ENCODE data around the gene HES6. TPM values are rescaled to one million over a fixed set of nuclear protein-coding genes. Genes with fewer than 3 reads are reported as not detected.

The HES6 gene
- total and polyA plus RNA-seq, 8 donors = 2.9 to 8.8 (median 4.7) TPM

GRCh38 chr2:238237431-238238135 is 2.3 kb downstream of the HES6 start:
- peaks cover 10 to 61% of the 10 kb centered on the region in 2 donors for H3K27me3 ChIP-seq
- H3K4me1 ChIP-seq = peaks cover 2 to 31% of the 10 kb centered on the region in 2 donors
- no peak overlapping the region for H3K4me3 ChIP-seq
- intact Hi-C loops (cut with DNase I) = no loop called here
- no peak for DNase-seq
- H3K27ac ChIP-seq = no peak overlapping the region
- H3K9me3 ChIP-seq = no peaks in the 10 kb centered on the region
- ATAC-seq = no peak
- TF ChIP-seq CTCF (IDR thresholded peaks at IDR 0.05) = no peak
- H3K36me3 ChIP-seq = no peaks in the 10 kb centered on the region

GRCh38 chr2:238236571-238236970 is 3.3 kb downstream of the HES6 start:
- peaks cover 10 to 59% of the 10 kb centered on the region in 2 donors for H3K27me3 ChIP-seq
- intact Hi-C loops (cut with DNase I) = no loop called here
- H3K4me3 ChIP-seq = no peak overlapping the region
- no peaks in the 10 kb centered on the region for H3K36me3 ChIP-seq
- no peak for TF ChIP-seq CTCF (IDR thresholded peaks at IDR 0.05)
- H3K4me1 ChIP-seq = peaks cover 2 to 33% of the 10 kb centered on the region in 2 donors
- no peak overlapping the region for H3K27ac ChIP-seq
- no peaks in the 10 kb centered on the region for H3K9me3 ChIP-seq
- ATAC-seq (no peak), DNase-seq (no peak)

- ATAC-seq = no peak
- no peak for DNase-seq
- H3K4me1 ChIP-seq = peaks cover 2 to 35% of the 10 kb centered on the region in 2 donors
- TF ChIP-seq CTCF (IDR thresholded peaks at IDR 0.05) = no peak
- H3K27me3 ChIP-seq = peaks cover 10 to 52% of the 10 kb centered on the region in 2 donors
- no peaks in the 10 kb centered on the region for H3K9me3 ChIP-seq
- H3K36me3 ChIP-seq = no peaks in the 10 kb centered on the region
- no peak overlapping the region for H3K27ac ChIP-seq
- intact Hi-C loops (cut with DNase I) = no loop called here
- no peak overlapping the region for H3K4me3 ChIP-seq
Measured at GRCh38 chr2:238235856-238236255, 4.0 kb downstream of the HES6 start.

- ATAC-seq (no peak), DNase-seq (no peak)
- intact Hi-C loops (cut with DNase I) = no loop called here
- H3K27me3 ChIP-seq = peaks cover 6 to 46% of the 10 kb centered on the region in 2 donors
- peaks cover under 1 to 35% of the 10 kb centered on the region in 2 donors for H3K4me1 ChIP-seq
- no peak overlapping the region for H3K4me3 ChIP-seq
- no peaks in the 10 kb centered on the region for H3K36me3 ChIP-seq
- TF ChIP-seq CTCF (IDR thresholded peaks at IDR 0.05) = no peak
- H3K27ac ChIP-seq = no peak overlapping the region
- H3K9me3 ChIP-seq = no peaks in the 10 kb centered on the region
Measured at GRCh38 chr2:238235331-238235732, 4.5 kb downstream of the HES6 start.

- Histone ChIP-seq H3K4me3 (no peak overlapping the region), H3K36me3 (no peaks in the 10 kb centered on the region), H3K27me3 (peaks cover under 1 to 32% of the 10 kb centered on the region in 2 donors), H3K4me1 (peaks cover 0 to 26% of the 10 kb centered on the region in 2 donors), H3K27ac (no peak overlapping the region), H3K9me3 (no peaks in the 10 kb centered on the region)
- intact Hi-C loops (cut with DNase I) = no loop called here
- DNase-seq = no peak
- no peak for ATAC-seq
- no peak for TF ChIP-seq CTCF (IDR thresholded peaks at IDR 0.05)
Measured at GRCh38 chr2:238233625-238234024, 6.2 kb downstream of the HES6 start.

All from left lung (tissue), 10 donors.